Stimulated activated CD8-positive, alpha-beta memory T cell treated with anti-CD3 and anti-CD28 coated beads, Interleukin-7, amount 100 ng/mL, for 48 hours (primary cell): Measurements from ENCODE around the gene USE1.
"Not testable (repeated sequence)": the region's sequence is repeated elsewhere in the genome, so short reads cannot be mapped to it uniquely, and the experiment has no call there.

ENCODE experiments used
- DNase-seq, 2 donors: peaks; one replicate each; pipeline ENCODE4 v3.0.0-alpha.2; 2020; ENCODE audit warnings: low read depth in 1 of 2; ENCODE audit errors: extremely low read depth in 1 of 2

Gene USE1, protein sequence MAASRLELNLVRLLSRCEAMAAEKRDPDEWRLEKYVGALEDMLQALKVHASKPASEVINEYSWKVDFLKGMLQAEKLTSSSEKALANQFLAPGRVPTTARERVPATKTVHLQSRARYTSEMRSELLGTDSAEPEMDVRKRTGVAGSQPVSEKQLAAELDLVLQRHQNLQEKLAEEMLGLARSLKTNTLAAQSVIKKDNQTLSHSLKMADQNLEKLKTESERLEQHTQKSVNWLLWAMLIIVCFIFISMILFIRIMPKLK

DNA sequence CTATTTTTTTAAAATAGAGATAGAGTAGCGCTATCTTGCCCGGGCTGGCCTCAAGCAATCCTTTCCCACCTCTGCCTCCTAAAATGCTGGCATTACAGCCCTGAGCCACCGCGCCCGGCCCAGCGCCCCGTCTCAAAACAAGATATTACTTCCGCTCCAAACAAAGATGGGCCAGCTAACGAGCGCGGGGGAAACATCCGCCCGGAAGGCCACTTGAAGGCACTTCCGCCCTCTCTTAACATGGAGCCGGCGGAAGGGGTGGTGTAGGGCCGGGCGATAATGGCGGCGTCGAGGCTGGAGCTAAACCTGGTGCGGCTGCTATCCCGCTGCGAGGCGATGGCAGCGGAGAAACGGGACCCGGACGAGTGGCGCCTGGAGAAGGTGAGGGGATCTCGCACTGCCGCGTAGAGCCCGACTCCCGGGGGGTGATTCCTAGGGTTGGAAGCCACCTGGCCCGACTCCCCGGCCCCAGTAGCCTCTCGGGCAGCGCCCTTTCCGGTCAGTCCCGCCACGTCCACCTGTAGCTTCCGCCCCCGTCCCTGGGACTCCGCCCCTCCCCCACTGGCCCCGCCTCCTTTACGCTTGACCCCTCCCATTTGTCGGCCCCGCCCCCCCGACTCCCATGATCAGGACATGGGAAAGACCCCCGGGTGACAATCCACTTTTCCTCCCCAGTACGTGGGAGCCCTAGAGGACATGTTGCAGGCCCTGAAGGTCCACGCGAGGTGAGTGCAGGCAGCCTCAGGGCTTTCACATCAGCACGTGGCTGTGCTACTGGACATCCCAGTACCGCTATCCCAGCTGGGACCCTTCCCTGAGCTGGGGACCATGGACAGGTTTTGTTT is at the start of gene USE1:
TSS of gene USE1 (plus strand) at position 231 of the 845 bp plus-strand sequence. CDS start at position 280, 49 bp downstream.
- DNase-seq: peak; percentile 63 to 77

DNA sequence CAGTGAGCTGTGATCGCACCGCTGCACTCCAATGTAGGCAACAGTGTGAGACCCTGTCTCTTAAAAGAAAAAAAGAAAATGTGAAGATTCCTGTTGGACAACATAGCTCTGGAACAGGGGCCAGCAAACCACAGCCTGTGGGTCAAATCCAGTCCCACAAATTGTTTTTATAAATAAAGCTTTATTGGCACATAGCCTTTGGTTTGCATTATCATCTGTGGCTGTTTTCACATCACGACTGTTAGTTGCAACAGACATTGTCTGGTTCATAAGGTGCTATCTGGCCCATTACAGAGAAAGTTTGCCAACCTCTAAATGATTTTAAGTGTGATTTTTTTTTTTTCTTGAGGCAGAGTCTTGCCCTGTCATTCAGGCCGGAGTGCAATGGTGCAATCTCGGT is 49.4 kb upstream of the USE1 start:
- no peak for DNase-seq

DNA sequence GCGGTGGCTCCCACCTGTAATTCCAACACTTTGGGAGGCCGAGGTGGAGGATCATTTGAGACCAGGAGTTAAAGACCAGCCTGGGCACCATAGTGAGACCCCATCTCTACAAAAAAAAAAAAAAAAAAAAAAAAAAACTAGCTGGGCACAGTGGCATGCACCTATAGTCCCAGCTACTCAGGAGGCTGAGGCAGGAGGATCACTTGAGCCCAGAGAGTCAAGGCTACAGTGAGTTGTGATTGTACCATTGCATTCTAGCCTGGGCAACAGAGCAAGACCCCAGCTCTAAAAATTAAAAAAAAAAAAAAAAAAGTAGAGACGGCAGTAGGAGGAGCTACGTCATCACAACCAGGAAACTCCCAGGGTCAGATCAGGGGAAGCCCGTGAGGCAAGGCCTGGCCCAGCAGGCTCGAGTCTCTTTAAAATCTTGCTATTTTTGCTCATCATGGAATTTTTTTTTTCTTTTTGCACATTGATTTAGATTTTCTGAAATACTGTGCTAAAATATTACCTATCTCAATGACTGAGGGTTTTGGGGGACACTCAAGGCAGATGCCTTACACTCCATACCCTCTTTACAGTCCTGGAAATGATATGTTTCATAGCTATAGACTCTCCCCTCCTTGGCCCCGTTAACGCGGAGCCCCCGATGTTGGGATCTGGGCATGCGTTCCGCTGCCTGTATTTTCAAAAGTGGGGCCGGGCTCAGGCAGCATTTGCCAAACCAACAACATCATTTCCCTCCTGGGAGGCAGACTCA is 44.4 kb upstream of the USE1 start:
- no peak for DNase-seq

DNA sequence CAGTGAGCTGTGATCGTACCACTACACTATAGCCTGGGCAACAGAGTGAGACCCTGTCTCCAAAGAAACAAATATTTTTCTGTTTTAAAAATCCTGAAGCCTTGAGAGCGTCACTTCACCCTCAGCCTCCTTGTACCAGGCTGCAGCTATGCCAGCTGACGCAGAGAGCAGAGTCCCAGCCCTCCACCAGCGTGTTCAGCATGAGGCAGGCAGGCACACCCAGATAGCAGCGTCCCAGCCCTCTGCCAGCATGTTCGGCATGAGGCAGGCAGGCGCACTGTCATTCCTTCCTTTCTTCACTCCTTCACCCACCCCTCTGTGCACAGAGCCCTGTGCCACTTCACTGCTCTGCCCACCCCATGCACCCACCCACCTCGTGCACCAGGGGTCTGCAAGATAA is 43.3 kb upstream of the USE1 start:
- no peak for DNase-seq

DNA sequence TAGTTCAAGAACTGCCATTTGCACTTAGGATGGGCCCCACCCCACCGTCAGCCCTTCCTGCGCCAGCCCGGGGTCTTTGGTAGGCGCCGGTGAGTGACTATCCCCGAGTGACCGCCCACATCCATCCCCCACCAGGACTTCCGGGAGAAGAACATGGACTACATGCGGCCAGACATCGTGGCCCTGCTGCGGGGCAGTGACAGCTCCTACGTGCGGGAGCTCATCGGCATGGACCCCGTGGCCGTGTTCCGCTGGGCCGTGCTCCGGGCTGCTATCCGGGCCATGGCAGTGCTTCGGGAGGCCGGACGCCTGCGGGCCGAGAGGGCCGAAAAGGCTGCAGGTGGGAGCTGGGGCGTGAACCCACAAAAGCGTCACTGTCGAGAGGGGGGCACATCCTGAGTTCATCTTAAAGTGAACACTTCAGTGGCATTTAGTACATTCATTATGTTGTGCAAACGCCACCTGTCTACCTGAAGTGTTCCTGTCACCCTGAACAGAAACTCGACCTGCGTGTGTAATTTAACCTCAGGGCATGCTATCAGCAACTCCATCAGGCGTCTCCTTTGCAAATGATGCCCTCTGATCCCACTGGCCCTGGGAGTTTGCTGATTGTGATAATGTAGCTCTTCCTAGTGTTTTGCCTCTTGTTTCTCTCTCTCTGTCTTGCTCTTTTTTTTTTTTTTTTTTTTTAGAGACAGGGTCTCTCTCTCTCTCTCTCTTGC is 42.4 kb upstream of the USE1 start:
- DNase-seq: no peak

DNA sequence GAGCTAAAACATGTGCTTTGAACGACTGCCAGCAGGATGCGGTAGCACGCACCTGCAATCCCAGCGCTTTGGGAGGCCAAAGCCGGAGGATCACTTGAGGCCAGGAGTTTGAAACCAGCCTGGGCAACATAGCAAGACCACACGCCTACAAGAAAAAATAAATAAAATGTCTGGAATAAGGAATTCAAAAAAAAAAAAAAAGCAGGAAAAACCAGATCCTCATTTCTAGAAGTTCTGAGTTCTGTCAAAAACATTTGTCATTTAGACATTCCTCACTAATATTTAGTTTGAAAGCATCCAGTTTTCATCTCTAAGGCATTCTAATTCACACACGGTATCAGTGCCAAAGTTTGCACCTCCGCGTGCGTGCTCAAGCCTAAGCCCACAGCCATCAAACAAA is 36.9 kb upstream of the USE1 start:
- DNase-seq: no peak

DNA sequence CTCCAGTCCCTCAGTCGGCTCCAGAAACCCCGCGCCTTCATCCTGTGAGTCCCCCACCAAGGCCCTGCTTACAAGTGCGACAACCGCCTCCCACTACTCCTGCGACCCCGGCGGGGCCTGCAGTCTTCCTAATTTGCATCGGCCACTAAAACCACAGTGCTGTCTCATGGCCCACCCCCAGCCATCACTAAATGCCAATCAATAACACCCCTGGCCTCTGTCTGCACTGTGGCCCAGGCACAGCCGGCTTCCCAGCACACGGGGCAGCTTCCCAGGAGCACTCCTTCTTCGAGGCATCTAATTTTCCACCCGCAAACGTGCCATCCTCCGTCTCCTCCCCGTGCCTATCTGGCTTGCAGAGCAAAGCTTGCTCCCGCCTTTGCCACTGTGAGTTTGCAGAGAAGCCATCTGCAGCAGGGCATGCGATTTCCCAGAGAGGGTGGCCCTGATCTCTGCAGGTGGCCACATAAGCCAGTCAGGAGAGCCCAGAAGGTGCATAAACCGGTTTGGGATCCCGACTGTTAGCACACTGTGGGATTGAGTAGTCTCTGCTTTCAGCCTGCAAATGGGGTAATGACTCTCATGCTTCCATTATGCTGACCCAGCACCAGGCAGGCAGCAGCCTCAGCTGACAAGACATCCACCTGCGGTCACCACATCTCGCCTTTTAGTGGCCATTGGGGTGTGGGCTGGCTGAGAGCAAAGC is 34.0 kb upstream of the USE1 start:
- no peak for DNase-seq

DNA sequence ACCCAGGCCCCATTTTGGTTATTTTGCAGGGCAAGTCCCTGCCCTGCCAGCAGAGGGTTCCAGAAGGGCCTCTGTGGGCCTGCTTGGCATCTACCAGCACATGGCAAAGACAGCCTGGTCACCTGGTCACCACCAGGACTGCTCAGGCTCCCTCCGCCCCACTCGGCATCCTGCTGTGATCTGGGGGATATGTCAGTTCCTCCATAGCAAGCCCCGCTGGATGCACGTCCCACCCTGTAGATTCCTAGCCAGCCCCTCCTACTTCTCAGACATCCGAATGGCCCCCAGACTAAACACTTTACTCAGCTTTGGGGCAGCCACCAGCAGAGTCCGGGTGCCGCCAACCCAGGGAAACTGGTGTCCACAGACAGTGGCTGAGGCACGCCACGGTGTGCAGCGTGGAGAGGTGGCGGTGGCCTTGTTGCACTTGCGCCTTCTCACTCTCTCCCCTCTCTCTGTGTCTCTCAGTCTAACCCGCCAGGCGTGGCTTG is 31.8 kb upstream of the USE1 start:
- DNase-seq: no peak

DNA sequence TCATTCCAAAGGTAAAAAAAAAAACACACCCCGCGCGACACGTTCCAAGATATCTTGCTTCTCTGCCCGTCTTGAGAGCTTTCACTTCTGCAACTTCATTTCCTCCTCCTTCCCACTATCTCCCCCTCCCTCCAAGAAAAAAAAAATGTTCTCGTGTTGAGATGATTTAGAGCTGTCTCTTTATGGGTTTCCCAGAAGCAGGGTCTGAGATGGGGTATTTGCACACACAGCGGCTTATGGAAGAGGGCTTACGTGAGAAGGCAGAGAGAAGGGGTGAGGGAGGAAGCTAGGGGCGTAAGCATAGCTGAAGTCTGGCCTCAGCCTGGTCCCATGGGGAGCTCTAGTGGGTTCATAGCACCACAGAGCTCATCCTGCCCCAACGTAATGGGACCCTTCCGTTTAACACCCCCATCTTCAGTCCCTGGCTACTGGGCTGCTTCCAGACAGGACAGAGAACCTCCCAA is 31.3 kb upstream of the USE1 start:
- DNase-seq: no peak

DNA sequence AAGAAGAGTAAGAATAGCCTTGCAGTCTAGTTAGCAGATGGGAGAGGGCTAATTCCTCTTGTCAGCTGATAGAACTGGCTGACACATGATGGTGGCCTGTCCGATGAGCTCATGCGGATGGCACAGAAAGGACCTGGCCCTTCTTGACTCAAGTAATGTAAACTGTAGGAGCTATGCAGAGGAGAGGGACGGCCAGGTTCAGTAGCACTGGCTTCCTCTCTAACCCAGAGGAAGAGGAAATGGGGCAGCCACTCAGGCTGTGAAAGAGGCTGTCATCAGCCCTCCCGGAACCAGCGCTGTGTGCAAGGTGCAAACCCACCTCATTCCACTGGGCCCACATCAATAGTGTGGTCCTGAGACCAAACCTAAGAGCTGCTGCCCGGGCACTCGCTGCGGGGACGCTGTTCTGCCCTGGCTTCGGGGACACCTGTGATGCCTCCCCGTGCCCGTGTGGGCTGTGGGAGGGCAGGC is 30.8 kb upstream of the USE1 start:
- DNase-seq: peak; percentile 19 to 30

DNA sequence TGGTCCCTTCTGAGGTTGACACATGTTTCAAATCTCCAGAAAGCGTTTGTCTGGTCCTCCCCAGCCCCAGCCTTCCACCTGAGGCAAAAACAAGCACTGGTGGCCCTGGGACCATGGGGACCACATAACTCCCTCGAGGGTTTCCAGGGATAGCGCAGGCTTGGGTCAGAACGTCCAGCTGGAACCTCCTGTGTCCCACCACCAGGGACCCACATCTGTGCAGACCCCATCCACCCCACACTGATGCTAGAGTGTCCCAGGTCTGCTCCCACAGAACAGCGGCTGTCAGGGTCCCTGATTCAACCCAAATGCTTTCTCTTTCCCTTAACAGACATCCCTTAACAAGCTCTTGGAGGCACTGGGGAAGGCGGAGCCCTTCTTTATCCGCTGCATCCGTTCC is 29.6 kb upstream of the USE1 start:
- DNase-seq: no peak

DNA sequence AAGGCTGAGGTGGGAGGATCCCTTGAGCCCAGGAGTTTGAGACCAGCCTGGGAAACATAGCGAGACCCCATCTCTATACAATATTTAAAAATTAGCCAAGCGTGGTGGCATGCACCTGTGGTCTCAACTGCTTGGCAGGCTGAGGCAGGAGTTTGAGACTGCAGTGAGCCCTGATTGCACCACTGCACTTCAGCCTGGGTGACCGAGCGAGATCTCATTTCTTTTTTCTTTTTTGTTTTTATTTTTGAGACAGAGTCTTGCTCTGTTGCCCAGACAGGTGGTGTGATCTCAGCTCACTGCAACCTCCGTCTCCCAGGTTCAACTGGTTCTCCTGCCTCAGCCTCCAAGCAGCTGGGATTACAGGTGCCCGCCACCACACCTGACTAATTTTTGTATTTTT is 23.4 kb upstream of the USE1 start:
- DNase-seq: not testable (repeated sequence)

DNA sequence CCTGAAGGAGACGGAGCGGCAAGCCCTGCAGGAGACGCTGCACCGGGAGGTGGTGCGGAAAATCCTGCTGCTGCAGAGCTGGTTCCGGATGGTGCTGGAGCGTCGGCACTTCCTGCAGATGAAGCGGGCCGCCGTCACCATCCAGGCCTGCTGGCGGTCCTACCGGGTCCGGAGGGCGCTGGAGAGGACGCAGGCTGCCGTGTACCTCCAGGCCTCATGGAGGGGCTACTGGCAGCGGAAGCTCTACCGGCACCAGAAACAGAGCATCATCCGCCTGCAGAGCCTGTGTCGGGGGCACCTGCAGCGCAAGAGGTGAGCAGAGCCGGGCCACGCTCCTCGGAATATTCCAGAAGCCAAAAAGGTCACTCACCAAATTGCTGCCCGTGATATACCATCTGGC is 22.4 kb upstream of the USE1 start:
- no peak for DNase-seq

DNA sequence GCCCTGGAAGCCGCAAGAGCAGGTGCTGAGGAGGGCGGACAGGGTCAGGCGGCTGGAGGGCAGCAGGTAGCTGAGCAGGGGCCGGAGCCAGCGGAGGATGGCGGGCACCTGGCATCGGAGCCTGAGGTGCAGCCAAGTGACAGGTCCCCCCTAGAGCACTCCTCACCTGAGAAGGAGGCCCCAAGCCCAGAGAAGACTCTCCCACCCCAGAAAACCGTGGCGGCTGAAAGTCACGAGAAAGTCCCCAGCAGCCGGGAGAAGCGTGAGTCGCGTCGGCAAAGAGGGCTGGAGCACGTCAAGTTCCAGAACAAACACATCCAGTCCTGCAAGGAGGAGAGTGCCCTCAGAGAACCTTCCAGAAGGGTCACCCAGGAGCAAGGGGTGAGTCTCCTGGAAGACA is 20.5 kb upstream of the USE1 start:
- no peak for DNase-seq

DNA sequence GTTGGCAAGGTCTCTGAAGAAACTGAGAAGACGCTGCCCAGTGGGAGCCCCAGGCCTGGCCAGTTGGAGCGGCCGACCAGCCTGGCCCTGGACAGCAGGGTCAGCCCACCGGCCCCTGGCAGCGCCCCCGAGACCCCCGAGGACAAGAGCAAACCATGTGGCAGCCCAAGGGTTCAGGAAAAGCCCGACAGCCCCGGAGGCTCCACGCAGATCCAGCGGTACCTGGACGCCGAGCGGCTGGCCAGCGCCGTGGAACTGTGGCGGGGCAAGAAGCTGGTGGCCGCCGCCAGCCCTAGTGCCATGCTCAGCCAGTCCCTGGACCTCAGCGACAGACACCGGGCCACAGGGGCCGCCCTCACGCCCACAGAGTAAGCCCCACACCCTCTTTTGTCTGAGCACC is 20.1 kb upstream of the USE1 start:
- DNase-seq: no peak

DNA sequence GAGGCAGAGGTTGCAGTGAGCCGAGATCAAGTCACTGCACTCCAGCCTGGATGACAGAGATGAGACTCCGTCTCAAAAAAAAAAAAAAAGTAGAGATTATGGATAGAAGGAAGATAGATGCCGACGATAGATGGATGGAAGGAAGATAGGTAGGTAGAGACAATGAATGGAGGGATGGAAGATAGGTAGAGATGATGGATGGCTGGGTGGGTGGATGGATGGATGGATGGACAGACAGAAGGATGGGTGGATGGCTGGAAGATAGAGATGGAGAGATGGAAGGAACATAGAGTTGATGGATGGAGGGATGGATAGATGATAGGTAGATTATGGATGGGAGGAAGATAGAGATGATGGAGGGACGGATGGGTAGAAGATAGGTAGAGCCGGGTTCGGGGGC is 18.5 kb upstream of the USE1 start:
- DNase-seq: no peak

DNA sequence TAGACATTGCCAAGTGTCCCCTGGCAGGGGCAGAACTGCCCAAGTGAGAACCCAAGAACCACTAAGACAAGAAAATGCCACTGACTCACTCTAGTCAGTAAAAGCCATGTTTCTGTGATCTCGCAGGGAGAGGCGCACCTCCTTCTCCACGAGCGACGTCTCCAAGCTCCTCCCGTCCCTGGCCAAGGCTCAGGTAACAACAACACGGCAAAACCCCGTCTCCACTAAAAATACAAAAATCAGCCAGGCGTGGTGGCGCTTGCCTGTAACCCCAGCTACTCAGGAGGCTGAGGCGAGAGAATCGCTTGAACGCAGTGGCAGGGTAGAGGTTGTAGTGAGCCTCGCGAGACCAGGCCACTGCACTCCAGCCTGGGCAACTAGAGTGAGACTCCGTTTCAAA is 17.5 kb upstream of the USE1 start:
- DNase-seq: no peak

DNA sequence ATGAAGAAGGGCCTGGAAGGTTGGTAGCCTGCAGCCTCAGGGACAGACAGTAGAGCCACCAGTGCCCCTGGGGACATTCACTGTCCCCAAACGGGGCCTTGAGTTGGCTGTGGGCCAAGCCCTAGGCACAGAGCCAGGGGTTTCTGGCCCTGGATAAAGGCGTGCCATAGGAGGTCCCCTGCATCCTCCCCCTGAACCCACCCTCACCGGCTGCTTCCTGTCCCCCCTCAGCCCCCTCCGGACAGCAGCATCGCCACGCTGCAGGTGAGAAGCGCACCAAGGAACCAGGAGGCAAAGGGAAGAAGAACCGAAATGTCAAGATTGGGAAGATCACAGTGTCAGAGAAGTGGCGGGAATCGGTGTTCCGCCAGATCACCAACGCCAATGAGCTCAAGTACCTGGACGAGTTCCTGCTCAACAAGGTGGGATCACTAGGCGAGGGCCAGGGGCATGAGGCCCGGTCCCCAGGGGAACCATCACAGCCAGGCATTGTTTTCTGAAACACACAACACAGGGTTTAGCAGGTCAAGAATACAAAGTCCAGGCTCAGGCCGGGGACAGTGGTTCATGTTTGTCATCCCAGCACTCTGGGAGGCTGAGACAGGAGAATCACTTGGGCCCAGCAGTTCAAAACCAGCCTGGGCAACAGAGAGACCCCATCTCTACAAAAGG is 14.6 kb upstream of the USE1 start:
- DNase-seq: no peak

DNA sequence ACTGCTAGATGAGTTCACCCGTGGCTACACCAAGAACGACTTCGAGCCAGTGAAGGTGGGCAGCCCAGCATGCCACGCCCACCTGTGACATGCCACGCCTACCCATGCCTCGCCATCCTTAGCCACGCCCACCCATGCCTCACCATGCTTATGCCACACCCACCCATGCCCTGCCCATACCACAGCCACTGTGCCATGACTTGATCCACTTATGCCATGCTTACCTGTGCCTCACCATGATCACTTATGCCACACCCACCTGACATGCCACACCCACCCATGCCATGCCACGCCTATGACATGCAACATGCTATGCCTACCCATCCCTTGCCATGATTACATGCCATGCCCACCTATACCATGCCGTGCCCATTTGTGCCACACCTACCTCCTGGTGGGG is 12.9 kb upstream of the USE1 start:
- DNase-seq: no peak

DNA sequence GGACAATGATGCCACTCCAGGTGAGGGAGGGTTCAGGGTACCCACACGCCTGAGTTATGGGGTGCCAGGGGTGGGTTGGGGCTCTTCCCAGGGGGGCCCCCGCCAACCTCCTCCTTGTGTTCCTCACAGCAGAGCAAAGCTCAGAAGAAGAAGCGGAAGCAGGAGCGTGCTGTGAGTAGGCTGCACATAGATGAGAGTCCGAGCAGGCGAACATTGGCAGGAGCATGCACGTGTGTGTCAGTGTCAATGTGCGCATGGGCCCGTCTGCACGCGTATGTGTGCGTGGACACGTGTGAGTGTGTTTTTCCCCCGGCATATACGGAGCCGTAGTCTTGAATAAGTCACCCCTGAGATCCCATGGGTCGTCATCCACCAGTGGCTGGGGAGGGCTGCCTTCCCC is 12.4 kb upstream of the USE1 start:
- DNase-seq: no peak
